Large intestine (tissue), 3 donors: Measurements from ENCODE around the gene C14orf119. TPM values are rescaled to one million over a fixed set of nuclear protein-coding genes. Genes with fewer than 3 reads are reported as not detected.
A peak's percentile ranks its signal among the peaks of the same experiment; 100 is the strongest.

Experiments used
- DNase-seq, 2 donors: peaks; one replicate each; pipeline versions ENCODE4 v3.0.0 to v3.0.0-alpha.2; 2013
- H3K27ac ChIP-seq: one replicate; pipeline ENCODE4 v1.5.1; 2013; ENCODE audit warnings: low read length
- H3K27me3 ChIP-seq: 2 replicates; pipeline ENCODE4 v1.6.1; 2013; ENCODE audit warnings: low read length; ENCODE audit not compliant: control insufficient read depth, insufficient read depth
- H3K36me3 ChIP-seq: 2 replicates; pipeline ENCODE4 v1.6.1; 2013; ENCODE audit warnings: low read length; ENCODE audit not compliant: control insufficient read depth, insufficient read depth
- H3K4me1 ChIP-seq: one replicate; pipeline ENCODE4 v1.6.1; 2013; ENCODE audit warnings: low read length; ENCODE audit not compliant: control insufficient read depth, insufficient read depth
- H3K4me3 ChIP-seq: one replicate; pipeline ENCODE4 v1.5.1; 2013; ENCODE audit warnings: low read length
- H3K9me3 ChIP-seq: one replicate; pipeline ENCODE4 v1.6.1; 2013; ENCODE audit warnings: mild to moderate bottlenecking, low read depth, low read length, moderate library complexity; ENCODE audit not compliant: control insufficient read depth
- WGBS: methylation state at CpG from one replicate; pipeline ENCODE4 v1.1.5; 2013; ENCODE audit warnings: low lambda C conversion rate; ENCODE audit not compliant: insufficient coverage; 5-methylcytosine and 5-hydroxymethylcytosine counted together
- polyA plus RNA-seq: library from polyadenylated mRNA; unstranded; fragments of 120-200 nt; gene quantifications from one replicate; pipeline ENCODE4 v1.2.1, GENCODE V29; 2013

C14orf119 gene
- polyA plus RNA-seq, 1 donor, result 60.9 TPM

GRCh38 chr14:23054000-23054811, 41.1 kb upstream of the C14orf119 start:
- H3K4me3 ChIP-seq, result no peak overlapping the region
- no peaks in the 10 kb centered on the region for H3K27me3 ChIP-seq
- H3K27ac ChIP-seq, result no peak overlapping the region
- peaks cover 10% of the 10 kb centered on the region for H3K36me3 ChIP-seq
- H3K9me3 ChIP-seq, result no peaks in the 10 kb centered on the region
- H3K4me1 ChIP-seq, result peaks cover 13% of the 10 kb centered on the region
- DNase-seq, result no peak
- WGBS, result no CpG with 5 or more reads among the region's 17 CpGs

- no peaks in the 10 kb centered on the region for H3K27me3 ChIP-seq
- no peak overlapping the region for H3K27ac ChIP-seq
- no peaks in the 10 kb centered on the region for H3K9me3 ChIP-seq
- no peak for DNase-seq
- WGBS, result no CpG with 5 or more reads among the region's 12 CpGs
- peaks cover 13% of the 10 kb centered on the region for H3K4me1 ChIP-seq
- peaks cover 18% of the 10 kb centered on the region for H3K36me3 ChIP-seq
- H3K4me3 ChIP-seq, result no peak overlapping the region
These were observed 40.2 kb upstream of the C14orf119 start for GRCh38 chr14:23055147-23055550.

GRCh38 chr14:23055621-23056144, 39.6 kb upstream of the C14orf119 start:
- H3K27ac ChIP-seq, result no peak overlapping the region
- no peaks in the 10 kb centered on the region for H3K27me3 ChIP-seq
- peaks cover 23% of the 10 kb centered on the region for H3K36me3 ChIP-seq
- H3K9me3 ChIP-seq, result no peaks in the 10 kb centered on the region
- no peak for DNase-seq
- no peak overlapping the region for H3K4me3 ChIP-seq
- peaks cover 13% of the 10 kb centered on the region for H3K4me1 ChIP-seq
- no CpG with 5 or more reads among the region's 6 CpGs for WGBS

GRCh38 chr14:23056145-23056955, 39.0 kb upstream of the C14orf119 start:
- 0% methylated on average over 1 of the region's 17 CpGs for WGBS
- H3K36me3 ChIP-seq, result peaks cover 29% of the 10 kb centered on the region
- H3K27me3 ChIP-seq, result no peaks in the 10 kb centered on the region
- H3K9me3 ChIP-seq, result no peaks in the 10 kb centered on the region
- peak; percentile 54 to 69 for DNase-seq
- H3K27ac ChIP-seq, result no peak overlapping the region
- peaks cover 13% of the 10 kb centered on the region for H3K4me1 ChIP-seq
- peak overlapping the region; percentile 43 for H3K4me3 ChIP-seq

- Histone ChIP-seq H3K27ac (peak within 1 kb of the TSS; percentile 48), H3K4me3 (peak within 1 kb of the TSS; percentile 69), H3K36me3 (peaks cover 33% of the 10 kb centered on the region), H3K27me3 (no peaks in the 10 kb centered on the region), H3K4me1 (peaks cover 13% of the 10 kb centered on the region), H3K9me3 (no peaks in the 10 kb centered on the region)
- 0% methylated on average over 3 of the region's 73 CpGs for WGBS
- DNase-seq, result peak; percentile 55 to 77
These were observed 38.1 kb upstream of the C14orf119 start, which contains the start of gene CDH24 for GRCh38 chr14:23056956-23057756. Gene CDH24 (minus strand): TSS chr14:23057520. CDS start chr14:23055733, 1,787 bp downstream.

- H3K4me3 ChIP-seq, result peak overlapping the region; percentile 69
- H3K9me3 ChIP-seq, result no peaks in the 10 kb centered on the region
- no peaks in the 10 kb centered on the region for H3K27me3 ChIP-seq
- H3K27ac ChIP-seq, result peak overlapping the region; percentile 48
- peaks cover 13% of the 10 kb centered on the region for H3K4me1 ChIP-seq
- no CpG with 5 or more reads among the region's 51 CpGs for WGBS
- H3K36me3 ChIP-seq, result peaks cover 42% of the 10 kb centered on the region
- DNase-seq, result peak; percentile 84 to 87
These were observed 37.3 kb upstream of the C14orf119 start for GRCh38 chr14:23057757-23058653.

GRCh38 chr14:23058654-23059504, 36.4 kb upstream of the C14orf119 start:
- H3K36me3 ChIP-seq, result peaks cover 48% of the 10 kb centered on the region
- 92% methylated on average over 7 of the region's 32 CpGs for WGBS
- H3K4me3 ChIP-seq, result no peak overlapping the region
- H3K9me3 ChIP-seq, result no peaks in the 10 kb centered on the region
- H3K4me1 ChIP-seq, result peaks cover 13% of the 10 kb centered on the region
- no peak overlapping the region for H3K27ac ChIP-seq
- no peak for DNase-seq
- H3K27me3 ChIP-seq, result no peaks in the 10 kb centered on the region

- no peak for DNase-seq
- no CpG with 5 or more reads among the region's 17 CpGs for WGBS
- no peak overlapping the region for H3K27ac ChIP-seq
These were observed 34.6 kb upstream of the C14orf119 start for GRCh38 chr14:23060536-23061260.

More at GRCh38 chr14:23060536-23061260, 34.6 kb upstream of the C14orf119 start:
- Histone ChIP-seq H3K9me3 (no peaks in the 10 kb centered on the region), H3K27me3 (no peaks in the 10 kb centered on the region), H3K36me3 (peaks cover 66% of the 10 kb centered on the region), H3K4me3 (no peak overlapping the region), H3K4me1 (peaks cover 13% of the 10 kb centered on the region)
